Vagina (tissue), 2 donors: Measurements from ENCODE around the gene SMAD6. TPM values are rescaled to one million over a fixed set of nuclear protein-coding genes. Genes with fewer than 3 reads are reported as not detected.

Experiments used
- DNase-seq, 2 donors: peaks; one replicate each; pipeline ENCODE4 v3.0.0-alpha.2; 2017; ENCODE audit errors: extremely low spot score in 2 of 2
- H3K27ac ChIP-seq: fragments of 200-600 bp; sonication (generic); one replicate; pipeline ENCODE4 v1.5.1; 2019
- H3K27me3 ChIP-seq: fragments of 200-600 bp; sonication (generic); one replicate; pipeline ENCODE4 v1.5.1; 2019
- H3K36me3 ChIP-seq, 2 donors: fragments of 200-600 bp; sonication (generic); one replicate each; pipeline ENCODE4 v1.5.1; 2017 to 2019
- H3K4me1 ChIP-seq: fragments of 200-600 bp; sonication (generic); one replicate; pipeline ENCODE4 v1.5.1; 2019
- H3K4me3 ChIP-seq, 2 donors: fragments of 200-600 bp; sonication (generic); 1 replicate in 1 of 2; 2 replicates in 1 of 2; pipeline ENCODE4 v1.5.1; 2016 to 2019
- H3K9me3 ChIP-seq: fragments of 200-600 bp; sonication (generic); one replicate; pipeline ENCODE4 v1.5.1; 2019
- CTCF ChIP-seq, 3 experiments: fragments of 450-650 bp in 2 of 3; fragments of 200-600 bp in 1 of 3; sonication (generic) in 1 of 3; IDR thresholded peaks; one replicate each; pipeline ENCODE4 v1.5.1; 2017 to 2019; ENCODE audit warnings: antibody characterized with exemption in 3 of 3, mild to moderate bottlenecking in 2 of 3, moderate library complexity in 2 of 3
- POLR2A ChIP-seq, 2 donors: fragments of 450-650 bp; IDR thresholded peaks; one replicate each; pipeline ENCODE4 v1.6.1; 2017; ENCODE audit warnings: antibody characterized with exemption in 2 of 2, mild to moderate bottlenecking in 2 of 2, moderate library complexity in 2 of 2
- POLR2AphosphoS5 ChIP-seq, 2 donors: sonication (generic); formaldehyde crosslinking; IDR thresholded peaks; one replicate each; pipeline ENCODE4 v1.9.0; 2017; ENCODE audit warnings: antibody characterized with exemption in 2 of 2, mild to moderate bottlenecking in 2 of 2, low read depth in 1 of 2; ENCODE audit not compliant: insufficient read depth in 1 of 2
- intact Hi-C: fragments of 100-400 bp; cut with DNase I; formaldehyde crosslinking; loops from one replicate; pipeline ENCODE4 v1.15.1; 2023
- total RNA-seq: library from RNA; depleted of rRNA; stranded (reverse); fragments of >200 nt; gene quantifications from one replicate; pipeline ENCODE4 v1.2.3, GENCODE V29; 2016

The SMAD6 gene
- total RNA-seq, 1 donor from 2014 or later: 28.5 TPM

GRCh38 chr15:66752078-66752477 is 50.0 kb downstream of the SMAD6 start:
- H3K27me3 ChIP-seq: no peaks in the 10 kb centered on the region
- no peak overlapping the region for H3K27ac ChIP-seq
- H3K4me3 ChIP-seq: no peak overlapping the region
- TF ChIP-seq POLR2AphosphoS5 (IDR thresholded peaks at IDR 0.05; ENCODE audit: insufficient read depth in 1 of 2, low read depth in 1 of 2) (no peak), CTCF (IDR thresholded peaks at IDR 0.05) (no peak), POLR2A (IDR thresholded peaks at IDR 0.05) (no peak)
- no peak for DNase-seq
- no peaks in the 10 kb centered on the region for H3K9me3 ChIP-seq
- intact Hi-C loops: no loop called here
- H3K36me3 ChIP-seq: no peaks in the 10 kb centered on the region
- peaks cover 35% of the 10 kb centered on the region for H3K4me1 ChIP-seq

DNA sequence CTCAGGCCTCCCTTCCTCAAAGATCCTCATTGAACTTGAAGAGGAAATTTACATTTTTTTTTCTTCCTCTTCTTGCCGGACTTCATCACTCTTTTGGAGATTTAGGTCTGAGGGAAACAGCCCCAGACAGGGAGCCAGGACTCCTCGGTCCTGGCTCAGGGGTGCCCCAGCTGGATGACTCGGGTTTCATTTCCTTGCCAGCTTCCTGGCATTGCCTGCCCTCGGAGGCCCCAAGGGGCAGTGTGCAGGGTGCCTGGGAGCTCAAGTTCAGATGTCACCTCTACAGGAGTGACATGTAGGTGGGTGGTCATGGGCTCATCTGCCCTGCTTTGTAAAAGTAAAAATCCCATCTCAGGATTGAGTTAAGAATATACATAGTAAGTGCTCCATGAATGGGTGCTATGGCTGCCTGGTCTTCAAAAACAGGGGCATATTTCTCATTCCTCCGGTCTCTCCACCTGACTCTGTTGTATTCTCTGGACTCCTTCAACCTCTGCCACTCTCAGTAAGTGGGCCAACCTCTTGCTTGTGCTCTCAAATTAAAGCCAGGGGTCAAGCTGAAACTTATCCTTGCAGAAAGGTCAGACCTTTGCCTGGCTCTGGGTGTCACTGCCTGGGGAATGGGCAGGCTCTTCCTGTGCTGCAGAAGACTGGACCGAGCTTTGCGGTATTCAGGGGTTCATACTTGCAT is 51.8 kb downstream of the SMAD6 start:
- TF ChIP-seq POLR2AphosphoS5 (IDR thresholded peaks at IDR 0.05; ENCODE audit: insufficient read depth in 1 of 2, low read depth in 1 of 2) (no peak), POLR2A (IDR thresholded peaks at IDR 0.05) (no peak), CTCF (IDR thresholded peaks at IDR 0.05) (no peak)
- Histone ChIP-seq H3K4me3 (no peak overlapping the region), H3K4me1 (peaks cover 24% of the 10 kb centered on the region), H3K9me3 (no peaks in the 10 kb centered on the region), H3K27me3 (no peaks in the 10 kb centered on the region), H3K36me3 (no peaks in the 10 kb centered on the region), H3K27ac (no peak overlapping the region)
- intact Hi-C loops: no loop called here
- DNase-seq: no peak

DNA sequence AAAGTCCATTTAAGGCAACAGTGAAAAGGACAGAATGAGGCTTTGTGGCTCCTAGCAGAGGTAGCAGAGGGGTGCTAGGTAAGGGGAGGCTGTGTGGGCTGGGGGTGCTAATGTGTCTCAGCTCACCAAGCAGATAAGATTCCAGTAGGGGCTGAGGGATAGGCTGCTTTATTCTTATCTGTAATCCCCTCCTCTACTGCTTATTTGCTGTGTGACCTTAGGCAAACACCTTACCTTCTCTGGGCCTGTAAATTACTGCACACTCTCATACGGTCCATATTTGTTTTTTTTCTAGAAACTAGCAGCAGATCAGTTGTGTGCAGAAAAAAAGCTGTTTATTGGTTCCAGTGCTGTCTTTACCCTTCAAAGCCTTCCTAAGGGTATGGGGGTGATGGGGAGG is 52.8 kb downstream of the SMAD6 start:
- intact Hi-C loops: no loop called here
- no peaks in the 10 kb centered on the region for H3K27me3 ChIP-seq
- no peak overlapping the region for H3K4me3 ChIP-seq
- no peak overlapping the region for H3K27ac ChIP-seq
- peaks cover 17% of the 10 kb centered on the region for H3K4me1 ChIP-seq
- DNase-seq: no peak
- TF ChIP-seq POLR2A (IDR thresholded peaks at IDR 0.05): no peak
- TF ChIP-seq CTCF (IDR thresholded peaks at IDR 0.05): no peak
- no peak for TF ChIP-seq POLR2AphosphoS5 (IDR thresholded peaks at IDR 0.05; ENCODE audit: insufficient read depth in 1 of 2, low read depth in 1 of 2)
- H3K9me3 ChIP-seq: no peaks in the 10 kb centered on the region
- no peaks in the 10 kb centered on the region for H3K36me3 ChIP-seq

GRCh38 chr15:66755298-66756068 is 53.4 kb downstream of the SMAD6 start:
- Histone ChIP-seq H3K27me3 (no peaks in the 10 kb centered on the region), H3K36me3 (no peaks in the 10 kb centered on the region), H3K27ac (peak overlapping the region; percentile 37), H3K4me3 (no peak overlapping the region), H3K9me3 (no peaks in the 10 kb centered on the region), H3K4me1 (peaks cover 20% of the 10 kb centered on the region)
- intact Hi-C loops: no loop called here
- DNase-seq: no peak
- no peak for TF ChIP-seq POLR2AphosphoS5 (IDR thresholded peaks at IDR 0.05; ENCODE audit: insufficient read depth in 1 of 2, low read depth in 1 of 2)
- no peak for TF ChIP-seq CTCF (IDR thresholded peaks at IDR 0.05)
- no peak for TF ChIP-seq POLR2A (IDR thresholded peaks at IDR 0.05)

DNA sequence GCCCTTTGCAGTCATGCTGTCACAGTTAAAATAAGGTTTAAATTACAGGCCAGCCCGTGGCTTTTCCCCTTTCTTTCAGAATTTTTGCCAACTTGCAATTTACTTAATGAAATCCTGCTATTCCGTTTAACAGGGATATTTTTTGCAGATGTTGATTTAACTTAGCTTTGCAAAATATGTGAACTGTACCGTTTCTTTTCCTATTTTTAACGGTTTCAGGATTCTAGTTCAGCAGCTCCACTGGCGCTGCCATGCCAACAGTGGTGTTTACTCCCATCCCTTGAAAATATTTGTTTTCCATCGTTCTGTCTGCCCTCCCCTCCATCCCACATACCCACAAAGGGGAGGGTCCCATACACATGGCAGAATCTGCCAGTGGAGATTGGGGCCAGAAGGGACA is 54.3 kb downstream of the SMAD6 start:
- no peaks in the 10 kb centered on the region for H3K9me3 ChIP-seq
- H3K27me3 ChIP-seq: no peaks in the 10 kb centered on the region
- TF ChIP-seq POLR2A (IDR thresholded peaks at IDR 0.05) (no peak), POLR2AphosphoS5 (IDR thresholded peaks at IDR 0.05; ENCODE audit: insufficient read depth in 1 of 2, low read depth in 1 of 2) (no peak), CTCF (IDR thresholded peaks at IDR 0.05) (no peak)
- H3K36me3 ChIP-seq: no peaks in the 10 kb centered on the region
- H3K4me3 ChIP-seq: no peak overlapping the region
- peak overlapping the region; percentile 37 for H3K27ac ChIP-seq
- intact Hi-C loops: no loop called here
- no peak for DNase-seq
- peaks cover 28% of the 10 kb centered on the region for H3K4me1 ChIP-seq
